Amygdala (tissue), 56 donors: ENCODE data around the gene STRA8.
"Not testable (repeated sequence)": the region's sequence is repeated elsewhere in the genome, so short reads cannot be mapped to it uniquely, and the experiment has no call there.

Source experiments
- DNase-seq, 56 donors: peaks; one replicate each; lab custom pipeline; 2025; lab: John Stamatoyannopoulos, UW

The STRA8 gene

GRCh38 chr7:135204341-135204749, 29.3 kb upstream of the STRA8 start:
- DNase-seq = no peak

GRCh38 chr7:135204876-135205275, 28.8 kb upstream of the STRA8 start:
- no peak for DNase-seq

- DNase-seq = peak in 2 of 56 donors; percentile 24 to 25
These were observed 27.8 kb upstream of the STRA8 start for GRCh38 chr7:135205850-135206249.

- no peak for DNase-seq
These were observed 26.7 kb upstream of the STRA8 start for GRCh38 chr7:135206941-135207391.

GRCh38 chr7:135207406-135208101, 26.1 kb upstream of the STRA8 start:
- no peak for DNase-seq

- no peak for DNase-seq
These were observed 25.4 kb upstream of the STRA8 start for GRCh38 chr7:135208102-135208793.

GRCh38 chr7:135209225-135209834, 24.3 kb upstream of the STRA8 start:
- no peak for DNase-seq

- peak in 1 of 56 donors; percentile 56 for DNase-seq
These were observed 22.8 kb upstream of the STRA8 start for GRCh38 chr7:135210888-135211178.

- peak; percentile 74 to 98 (median 94) for DNase-seq
These were observed 22.3 kb upstream of the STRA8 start, which contains the start of gene WDR91 for GRCh38 chr7:135211179-135211945. Gene WDR91 (minus strand): TSS chr7:135211526. CDS start chr7:135211502, 24 bp downstream.

GRCh38 chr7:135211946-135212685, 21.5 kb upstream of the STRA8 start:
- DNase-seq = peak in 1 of 56 donors; percentile 6

GRCh38 chr7:135213831-135214230, 19.8 kb upstream of the STRA8 start:
- DNase-seq = no peak

GRCh38 chr7:135215180-135215579, 18.5 kb upstream of the STRA8 start:
- no peak for DNase-seq

GRCh38 chr7:135215698-135216097, 17.9 kb upstream of the STRA8 start:
- DNase-seq = no peak

- no peak for DNase-seq
These were observed 15.8 kb upstream of the STRA8 start for GRCh38 chr7:135217645-135218509.

- DNase-seq = no peak
These were observed 9.6 kb upstream of the STRA8 start for GRCh38 chr7:135224027-135224426.

- no peak for DNase-seq
These were observed 2.0 kb upstream of the STRA8 start for GRCh38 chr7:135231686-135232085.

- no peak for DNase-seq
These were observed 1.6 kb upstream of the STRA8 start for GRCh38 chr7:135232087-135232486.

GRCh38 chr7:135232720-135233119, 918 bp upstream of the STRA8 start:
- no peak for DNase-seq

- not testable (repeated sequence) for DNase-seq
These were observed 457 bp downstream of the STRA8 start for GRCh38 chr7:135234095-135234494.
